Smooth muscle cell (in vitro differentiated cells): ENCODE measurements around the gene ZFYVE28. TPM values are rescaled to one million over a fixed set of nuclear protein-coding genes. Genes with fewer than 3 reads are reported as not detected.

Source experiments
- DNase-seq: peaks from one replicate; lab custom pipeline; 2025; ENCODE audit not compliant: unreplicated experiment; lab: John Stamatoyannopoulos, UW
- H2AFZ ChIP-seq: fragments of 200-600 bp; sonication (generic); 2 replicates; pipeline ENCODE4 v1.6.0; 2016; ENCODE audit warnings: antibody characterized with exemption, low read depth, mild to moderate bottlenecking
- H3F3A ChIP-seq: fragments of 200-600 bp; sonication (generic); 2 replicates; pipeline ENCODE4 v1.6.0; 2017; ENCODE audit warnings: antibody characterized with exemption, low read depth
- H3K27ac ChIP-seq: fragments of 200-600 bp; sonication (generic); 2 replicates; pipeline ENCODE4 v1.5.1; 2016; ENCODE audit warnings: low read depth, mild to moderate bottlenecking
- H3K27me3 ChIP-seq: fragments of 200-600 bp; sonication (generic); 2 replicates; pipeline ENCODE4 v1.6.1; 2016; ENCODE audit warnings: low read depth, mild to moderate bottlenecking
- H3K36me3 ChIP-seq: fragments of 200-600 bp; sonication (generic); 2 replicates; pipeline ENCODE4 v1.5.1; 2016; ENCODE audit warnings: low read depth
- H3K4me1 ChIP-seq: fragments of 200-600 bp; sonication (generic); 2 replicates; pipeline ENCODE4 v1.5.1; 2016; ENCODE audit warnings: low read depth
- H3K4me2 ChIP-seq: fragments of 200-600 bp; sonication (generic); 2 replicates; pipeline ENCODE4 v1.6.0; 2016; ENCODE audit warnings: mild to moderate bottlenecking
- H3K4me3 ChIP-seq: fragments of 200-600 bp; sonication (generic); 2 replicates; pipeline ENCODE4 v1.5.1; 2016; ENCODE audit warnings: mild to moderate bottlenecking
- H3K79me2 ChIP-seq: fragments of 200-600 bp; sonication (generic); 2 replicates; pipeline ENCODE4 v1.6.0; 2016; ENCODE audit warnings: low read depth, mild to moderate bottlenecking
- H3K9ac ChIP-seq: fragments of 200-600 bp; sonication (generic); 2 replicates; pipeline ENCODE4 v1.6.0; 2016; ENCODE audit warnings: low read depth
- H3K9me3 ChIP-seq: fragments of 200-600 bp; sonication (generic); replicated peaks from 2 replicates; pipeline ENCODE4 v1.5.1; 2016; ENCODE audit warnings: low read depth
- H4K20me1 ChIP-seq: fragments of 200-600 bp; sonication (generic); 2 replicates; pipeline ENCODE4 v1.6.0; 2016; ENCODE audit warnings: low read depth
- WGBS: methylation state at CpG from one replicate; pipeline ENCODE4 v1.1.7; 2016; ENCODE audit warnings: low lambda C conversion rate; 5-methylcytosine and 5-hydroxymethylcytosine counted together
- polyA plus RNA-seq: library from polyadenylated mRNA; unstranded; fragments of >200 nt; fragmentation: Nextera tagmentation; extraction: Ambion mirVana; gene quantifications from 2 replicates; pipeline ENCODE4 v1.2.1, GENCODE V29; 2016
- total RNA-seq: library from RNA; depleted of rRNA; stranded (reverse); fragments of >200 nt; gene quantifications from 2 replicates; pipeline ENCODE4 v1.2.3, GENCODE V29; 2014
- TF ChIP-seq, protein P1 (sequence below): fragments of 200-600 bp; sonication (generic); IDR thresholded peaks from 2 replicates; pipeline ENCODE4 v1.5.1; 2017; ENCODE audit warnings: borderline replicate concordance, mild to moderate bottlenecking, antibody characterized with exemption; ENCODE audit not compliant: insufficient read depth, poor library complexity, severe bottlenecking

Gene ZFYVE28
- total and polyA plus RNA-seq, 2 experiments from 2014 or later, result 0.22 TPM; not detected in 1

- no peaks in the 10 kb centered on the region for H3K4me1 ChIP-seq
- no peaks in the 10 kb centered on the region for H3K9me3 ChIP-seq
- TF ChIP-seq, protein P1, sequence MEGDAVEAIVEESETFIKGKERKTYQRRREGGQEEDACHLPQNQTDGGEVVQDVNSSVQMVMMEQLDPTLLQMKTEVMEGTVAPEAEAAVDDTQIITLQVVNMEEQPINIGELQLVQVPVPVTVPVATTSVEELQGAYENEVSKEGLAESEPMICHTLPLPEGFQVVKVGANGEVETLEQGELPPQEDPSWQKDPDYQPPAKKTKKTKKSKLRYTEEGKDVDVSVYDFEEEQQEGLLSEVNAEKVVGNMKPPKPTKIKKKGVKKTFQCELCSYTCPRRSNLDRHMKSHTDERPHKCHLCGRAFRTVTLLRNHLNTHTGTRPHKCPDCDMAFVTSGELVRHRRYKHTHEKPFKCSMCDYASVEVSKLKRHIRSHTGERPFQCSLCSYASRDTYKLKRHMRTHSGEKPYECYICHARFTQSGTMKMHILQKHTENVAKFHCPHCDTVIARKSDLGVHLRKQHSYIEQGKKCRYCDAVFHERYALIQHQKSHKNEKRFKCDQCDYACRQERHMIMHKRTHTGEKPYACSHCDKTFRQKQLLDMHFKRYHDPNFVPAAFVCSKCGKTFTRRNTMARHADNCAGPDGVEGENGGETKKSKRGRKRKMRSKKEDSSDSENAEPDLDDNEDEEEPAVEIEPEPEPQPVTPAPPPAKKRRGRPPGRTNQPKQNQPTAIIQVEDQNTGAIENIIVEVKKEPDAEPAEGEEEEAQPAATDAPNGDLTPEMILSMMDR, result no peak
- no peaks in the 10 kb centered on the region for H3F3A ChIP-seq
- no peaks in the 10 kb centered on the region for H3K36me3 ChIP-seq
- DNase-seq, result no peak
- no peak overlapping the region for H3K4me3 ChIP-seq
- 92% methylated on average over 14 of the region's 14 CpGs for WGBS
- no peaks in the 10 kb centered on the region for H3K79me2 ChIP-seq
- H4K20me1 ChIP-seq, result no peaks in the 10 kb centered on the region
- H3K27me3 ChIP-seq, result no peaks in the 10 kb centered on the region
- H3K27ac ChIP-seq, result no peak overlapping the region
- H2AFZ ChIP-seq, result no peak overlapping the region
- H3K4me2 ChIP-seq, result no peak overlapping the region
- no peak overlapping the region for H3K9ac ChIP-seq
Observed at GRCh38 chr4:2295900-2296442, 122.5 kb downstream of the ZFYVE28 start.

- DNase-seq, result no peak
- Histone ChIP-seq H3K9me3 (no peaks in the 10 kb centered on the region), H3K4me3 (no peak overlapping the region), H3K36me3 (no peaks in the 10 kb centered on the region), H3K9ac (no peak overlapping the region), H3F3A (no peaks in the 10 kb centered on the region), H3K79me2 (no peaks in the 10 kb centered on the region), H3K4me2 (no peak overlapping the region), H3K4me1 (no peaks in the 10 kb centered on the region), H3K27me3 (no peaks in the 10 kb centered on the region), H4K20me1 (no peaks in the 10 kb centered on the region), H2AFZ (no peak overlapping the region), H3K27ac (no peak overlapping the region)
- WGBS, result 86% methylated on average over 9 of the region's 9 CpGs
- TF ChIP-seq, protein P1, result no peak
Observed at GRCh38 chr4:2295500-2295899, 122.9 kb downstream of the ZFYVE28 start.

- Histone ChIP-seq H3K36me3 (no peaks in the 10 kb centered on the region), H3K4me1 (peaks cover under 1% of the 10 kb centered on the region), H3K4me3 (no peak overlapping the region), H3K9me3 (no peaks in the 10 kb centered on the region), H3F3A (no peaks in the 10 kb centered on the region), H3K79me2 (no peaks in the 10 kb centered on the region), H2AFZ (no peak overlapping the region), H3K27ac (no peak overlapping the region), H4K20me1 (no peaks in the 10 kb centered on the region), H3K4me2 (no peak overlapping the region), H3K27me3 (no peaks in the 10 kb centered on the region), H3K9ac (no peak overlapping the region)
- DNase-seq, result no peak
- TF ChIP-seq, protein P1, result no peak
- WGBS, result 63% methylated on average over 6 of the region's 6 CpGs
Observed at GRCh38 chr4:2292646-2293108, 125.8 kb downstream of the ZFYVE28 start.
